GM12878 (cell line): ENCODE results near the gene BCAN. TPM values are rescaled to one million over a fixed set of nuclear protein-coding genes. Genes with fewer than 3 reads are reported as not detected.

Experiments used
- ATAC-seq: fragments of 200-7000 bp; cut with Tn5 transposase; 3 replicates; pipeline ENCODE4 v1.9.1; 2020; ENCODE audit warnings: mild to moderate bottlenecking, moderate library complexity
- BruUV-seq: library from RNA; stranded (reverse); fragments of 400-500 nt; replicated peaks from 2 replicates; lab custom pipeline; 2021; lab: Mats Ljungman, UMichigan
- CTCF ChIA-PET: fragments of 300-600 bp; sonication (Branson Sonifier 250); formaldehyde crosslinking; extraction: SDS; loops from one replicate; lab custom pipeline; 2021; ENCODE audit warnings: inconsistent platforms; lab: Yijun Ruan, JAX
- POLR2A ChIA-PET: fragments of 350-600 bp; formaldehyde crosslinking; extraction: SDS; loops from one replicate; lab custom pipeline; 2021; ENCODE audit warnings: inconsistent platforms; lab: Charles Lee
- RAD21 ChIA-PET: fragments of 300-600 bp; sonication (Branson Sonifier 250); formaldehyde crosslinking; loops from one replicate; lab custom pipeline; 2023; ENCODE audit warnings: antibody characterized with exemption; ENCODE audit not compliant: unreplicated experiment; lab: Charles Lee
- SMC1A ChIA-PET: fragments of 300-600 bp; sonication (Branson Sonifier 250); formaldehyde crosslinking; loops from one replicate; lab custom pipeline; 2023; ENCODE audit not compliant: unreplicated experiment, uncharacterized antibody; lab: Charles Lee
- DNase-seq: peaks from one replicate; pipeline ENCODE4 v3.0.0-alpha.2; 2011; ENCODE audit warnings: low read depth, low spot score
- FAIRE-seq: peaks from 3 replicates; lab custom pipeline; 2011; peaks lifted over from hg19 to GRCh38; lab: Jason Lieb, UNC
- H2AFZ ChIP-seq: 2 replicates; pipeline ENCODE4 v1.6.0; 2011; ENCODE audit warnings: low read depth, low read length, control low read depth; ENCODE audit not compliant: control insufficient read depth
- H3K27ac ChIP-seq: 2 replicates; pipeline ENCODE4 v1.5.1; 2011; ENCODE audit warnings: control low read depth; ENCODE audit not compliant: control insufficient read depth, insufficient read depth
- H3K27me3 ChIP-seq, 2 experiments: replicated peaks in 1 of 2; 2 replicates each; pipeline versions ENCODE4 v1.6.0 to v1.6.1; 2011; ENCODE audit warnings: low read length in 1 of 2; ENCODE audit not compliant: control insufficient read depth in 2 of 2, insufficient read depth in 2 of 2
- H3K36me3 ChIP-seq, 2 experiments: 2 replicates each; pipeline ENCODE4 v1.5.1; 2011; ENCODE audit warnings: low read length in 1 of 2; ENCODE audit not compliant: control insufficient read depth in 2 of 2, insufficient read depth in 2 of 2
- H3K4me1 ChIP-seq: 2 replicates; pipeline ENCODE4 v1.6.1; 2011; ENCODE audit warnings: mild to moderate bottlenecking, low read length, moderate library complexity, mixed read lengths; ENCODE audit not compliant: control insufficient read depth, insufficient read depth
- H3K4me2 ChIP-seq: 2 replicates; pipeline ENCODE4 v1.6.0; 2011; ENCODE audit warnings: control low read depth; ENCODE audit not compliant: control insufficient read depth, insufficient read depth
- H3K4me3 ChIP-seq: fragments of 200-600 bp; sonication (generic); 2 replicates; pipeline ENCODE4 v1.5.1; 2016
- H3K79me2 ChIP-seq: 2 replicates; pipeline ENCODE4 v1.6.0; 2011; ENCODE audit warnings: low read length; ENCODE audit not compliant: control insufficient read depth, insufficient read depth
- H3K9ac ChIP-seq: 2 replicates; pipeline ENCODE4 v1.8.0; 2011; ENCODE audit warnings: low read length, control low read depth, mixed read lengths; ENCODE audit not compliant: control insufficient read depth, insufficient read depth
- H3K9me3 ChIP-seq: replicated peaks from 3 replicates; pipeline ENCODE4 v1.5.1; 2011; ENCODE audit warnings: mild to moderate bottlenecking, low read length; ENCODE audit not compliant: control insufficient read depth, insufficient read depth
- H4K20me1 ChIP-seq: 2 replicates; pipeline ENCODE4 v1.6.0; 2011; ENCODE audit not compliant: control insufficient read depth, insufficient read depth
- CBX5 ChIP-seq: sonication (generic); IDR thresholded peaks from 2 replicates; pipeline ENCODE4 v1.6.1; 2016; ENCODE audit warnings: low read depth, moderate library complexity, mild to moderate bottlenecking, inconsistent platforms
- EGR1 ChIP-seq, 2 experiments: IDR thresholded peaks; 1 replicate in 1 of 2; 2 replicates in 1 of 2; pipeline ENCODE4 v1.6.1; 2011 to 2012; ENCODE audit warnings: low read depth in 2 of 2, low read length in 2 of 2, borderline replicate concordance in 1 of 2, mild to moderate bottlenecking in 1 of 2, moderate library complexity in 1 of 2
- IKZF2 ChIP-seq, 2 experiments: fragments of 450-650 bp; IDR thresholded peaks; 2 replicates each; pipeline ENCODE4 v1.6.1; 2017; ENCODE audit warnings: mild to moderate bottlenecking in 2 of 2, moderate library complexity in 2 of 2
- KDM1A ChIP-seq: fragments of 200-600 bp; sonication (generic); IDR thresholded peaks from 2 replicates; pipeline ENCODE4 v1.6.1; 2016; ENCODE audit warnings: borderline replicate concordance
- LARP7 ChIP-seq: fragments of 450-650 bp; IDR thresholded peaks from 2 replicates; pipeline ENCODE4 v1.6.1; 2017; ENCODE audit warnings: mild to moderate bottlenecking
- POLR2AphosphoS5 ChIP-seq: IDR thresholded peaks from 2 replicates; pipeline ENCODE4 v1.6.1; 2011; ENCODE audit warnings: mild to moderate bottlenecking, low read length, inconsistent platforms
- WGBS: methylation state at CpG from one replicate; pipeline ENCODE4 v1.1.6; 2016; ENCODE audit warnings: low lambda C conversion rate; ENCODE audit not compliant: insufficient replicate concordance, insufficient coverage; ENCODE audit errors: missing lambda C conversion rate; 5-methylcytosine and 5-hydroxymethylcytosine counted together
- in situ Hi-C: fragments of 300-500 bp; cut with MboI; formaldehyde crosslinking; loops from 9 replicates; pipeline ENCODE4 v1.14.3; 2018; ENCODE audit warnings: mixed read lengths
- intact Hi-C: fragments of 100-400 bp; cut with micrococcal nuclease; formaldehyde crosslinking; loops from one replicate; pipeline ENCODE4 v1.14.2; 2022; ENCODE audit not compliant: unreplicated experiment
- polyA plus RNA-seq, 11 experiments: library from polyadenylated mRNA; depleted of rRNA in 4 of 11; unstranded in 6 of 11; stranded (reverse) in 5 of 11; fragments of >200 nt; fragmentation: Nextera tagmentation in 4 of 11; fragmentation: Illumina TruSeq in 1 of 11; extraction: Ambion mirVana in 4 of 11; extraction: Trizol in 1 of 11; gene quantifications; 1 replicate in 1 of 11; 2 replicates in 10 of 11; pipeline versions ENCODE4 v1.2.1 to v1.2.3, GENCODE V29; 2011 to 2016; ENCODE audit warnings: inconsistent platforms in 2 of 11, missing spikeins in 2 of 11, low read depth in 1 of 11
- total RNA-seq, 4 experiments: library from RNA; depleted of rRNA in 3 of 4; stranded (reverse); fragments of >200 nt in 3 of 4; fragmentation: Illumina TruSeq in 1 of 4; extraction: Trizol in 1 of 4; gene quantifications; 2 replicates each; pipeline versions ENCODE4 v1.2.1 to v1.2.3, GENCODE V29; 2013 to 2021
- TF ChIP-seq, protein P1 (sequence below): IDR thresholded peaks from 2 replicates; pipeline ENCODE4 v1.6.1; 2012; ENCODE audit warnings: low read depth, low read length, improper control_type of control experiment

BCAN gene
- total and polyA plus RNA-seq, 10 of the 15 experiments (the other 5 are each of a cell fraction or from before 2014, with no cell fraction given) = 0.05 to 1.3 (median 0.18) TPM; not detected in 1

DNA sequence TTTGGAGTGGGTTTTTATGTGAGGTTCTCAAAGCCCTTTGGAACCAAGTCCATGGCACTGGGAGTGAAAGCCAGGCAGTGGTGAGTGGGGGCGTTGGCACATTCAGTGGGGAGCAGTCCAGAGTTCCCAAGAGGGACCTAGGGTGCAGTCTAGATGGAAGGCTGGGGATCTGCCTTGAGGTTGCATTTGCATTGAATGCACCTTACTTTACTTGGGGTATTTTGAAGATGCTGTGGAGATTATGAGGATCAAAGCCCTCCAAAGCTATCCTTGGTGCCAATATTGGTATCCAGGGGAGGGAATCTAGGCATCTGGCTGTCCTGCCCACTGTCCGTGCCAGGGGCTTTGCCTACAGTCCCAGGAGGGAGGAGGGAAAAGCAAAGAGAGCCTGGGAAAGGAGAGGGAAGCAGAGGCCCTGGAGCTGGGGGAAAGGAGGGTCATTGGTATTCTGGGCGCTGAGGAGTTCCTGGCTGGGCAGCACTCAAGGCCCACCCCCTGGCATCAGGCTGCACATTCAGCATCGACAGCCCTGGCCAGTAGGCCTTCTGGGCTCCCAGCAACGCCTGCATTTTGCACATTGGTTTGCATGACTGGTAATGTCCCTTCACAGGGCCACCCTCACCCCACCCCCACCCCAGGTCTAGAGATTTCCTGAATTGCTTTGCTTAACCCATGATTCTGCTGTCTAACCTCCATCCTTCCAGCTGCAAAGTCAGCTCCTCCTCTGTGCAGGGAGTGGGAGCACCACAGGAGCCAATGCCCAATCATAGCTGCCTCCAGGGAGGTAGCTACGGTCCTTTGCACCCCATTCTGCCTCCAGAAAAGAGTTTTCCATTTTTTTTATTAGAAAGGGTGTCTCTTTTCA lies 843 bp upstream of the BCAN start:
- intact Hi-C loops (no loop called here), in situ Hi-C loops (no loop called here)
- ChIA-PET CTCF (interaction anchor here (0.7 to 4.2 kb wide), 5 partner anchors 14 to 20 kb away, joined by 3 to 26 read pairs (median 5); no protein-coding TSS in a partner anchor), POLR2A (no interaction called here), RAD21 (no interaction called here)
- H3K27ac ChIP-seq = no peak overlapping the region
- no peaks in the 10 kb centered on the region for H4K20me1 ChIP-seq
- H3K9me3 ChIP-seq = no peaks in the 10 kb centered on the region
- H3K36me3 ChIP-seq = no peaks in the 10 kb centered on the region
- H3K27me3 ChIP-seq = peaks cover 0 to 2% of the 10 kb centered on the region in 2 experiments
- DNase-seq (no peak), ATAC-seq (no peak), FAIRE-seq (no peak)
- no peak overlapping the region for H2AFZ ChIP-seq
- H3K9ac ChIP-seq = no peak overlapping the region
- no peaks in the 10 kb centered on the region for H3K79me2 ChIP-seq
- H3K4me2 ChIP-seq = no peak overlapping the region
- TF ChIP-seq, protein P1, sequence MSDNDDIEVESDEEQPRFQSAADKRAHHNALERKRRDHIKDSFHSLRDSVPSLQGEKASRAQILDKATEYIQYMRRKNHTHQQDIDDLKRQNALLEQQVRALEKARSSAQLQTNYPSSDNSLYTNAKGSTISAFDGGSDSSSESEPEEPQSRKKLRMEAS = no peak
- no peak for TF ChIP-seq IKZF2 (IDR thresholded peaks at IDR 0.05)
- no peak for TF ChIP-seq LARP7
- TF ChIP-seq POLR2AphosphoS5 = no peak
- TF ChIP-seq CBX5 = no peak
- TF ChIP-seq KDM1A = no peak
- no peak for TF ChIP-seq EGR1 (IDR thresholded peaks at IDR 0.05; ENCODE audit: borderline replicate concordance in 1 of 2, low read depth in 2 of 2, low read length in 2 of 2)
- TF ChIP-seq, all 136 proteins: peak for 0
- Histone ChIP-seq H3K4me3 (no peak overlapping the region), H3K4me1 (peaks cover 8% of the 10 kb centered on the region)
- 15% methylated on average over 6 of the region's 6 CpGs for WGBS
- no TSS peak for BruUV-seq
- SMC1A ChIA-PET = no interaction called here
